Measurements from ENCODE around the gene PDE4B.
A peak's percentile ranks its signal among the peaks of the same experiment; 100 is the strongest.

PDE4B gene

DNA sequence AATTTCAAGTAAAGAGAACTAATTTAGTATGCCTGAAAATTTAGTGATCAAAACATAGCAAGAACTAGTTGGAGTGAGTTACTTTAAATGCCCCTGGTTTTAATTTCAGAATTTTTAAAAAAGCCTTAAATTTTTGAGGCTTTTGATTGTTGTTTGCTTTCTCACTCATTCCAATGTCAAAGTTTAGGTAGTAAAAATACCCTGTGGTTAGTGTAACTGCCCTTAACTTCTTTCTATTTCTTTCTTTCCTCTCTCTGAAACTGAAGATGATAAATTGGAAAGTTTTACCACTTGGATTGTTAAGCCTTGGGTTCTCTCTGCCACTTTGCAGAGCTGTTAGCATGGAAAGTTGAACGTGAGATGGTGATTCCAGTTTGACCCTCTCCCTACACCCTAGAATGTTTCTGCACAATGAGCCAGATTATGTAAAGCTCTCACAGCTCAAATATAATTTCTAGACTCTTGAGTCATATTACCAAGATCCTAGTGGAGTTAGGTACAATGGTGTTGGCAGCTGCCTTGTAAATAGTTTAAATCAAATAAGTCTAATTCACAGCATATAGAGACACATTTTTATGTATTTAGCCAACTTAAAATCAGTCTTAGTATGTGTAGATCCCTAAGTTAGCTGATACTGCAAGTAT is 548.9 kb downstream of the PDE4B start:
- Histone ChIP-seq H3K9ac (ENCODE audit: low read length in 5 of 5) (no peak overlapping the region), H3K36me3 (ENCODE audit: control insufficient read depth in 5 of 5, insufficient read depth in 5 of 5, low read length in 5 of 5) (no peaks in the 10 kb centered on the region), H3K27me3 (ENCODE audit: control insufficient read depth in 5 of 5, insufficient read depth in 4 of 5, low read length in 5 of 5) (no peaks in the 10 kb centered on the region), H3K9me3 (ENCODE audit: control insufficient read depth in 5 of 5, low read length in 5 of 5) (no peaks in the 10 kb centered on the region), H3K4me1 (ENCODE audit: control insufficient read depth in 5 of 5, insufficient read depth in 5 of 5, low read length in 5 of 5) (peaks cover 0 to 15% (median 7%) of the 10 kb centered on the region in 5 donors), H3K27ac (ENCODE audit: low read depth, low read length) (no peak overlapping the region), H3K4me3 (ENCODE audit: low read depth in 1 of 5, low read length in 5 of 5) (no peak overlapping the region)

DNA sequence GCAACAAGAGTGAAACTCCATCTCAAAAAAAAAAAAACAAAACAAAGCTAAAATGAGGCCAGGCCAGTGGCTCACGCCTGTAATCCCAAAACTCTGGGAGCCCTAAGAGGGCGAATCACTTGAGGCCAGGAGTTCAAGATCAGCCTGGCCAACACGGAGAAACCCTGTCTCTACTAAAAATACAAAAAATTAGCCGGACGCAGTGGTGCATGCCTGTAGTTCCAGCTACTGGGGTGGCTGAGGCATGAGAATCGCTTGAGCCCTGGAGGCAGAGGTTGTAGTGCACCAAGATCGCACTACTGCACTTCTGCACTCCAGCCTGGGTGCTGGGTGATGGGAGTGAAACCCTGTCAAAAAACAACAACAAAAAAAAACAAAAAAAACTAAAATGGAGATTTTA is 550.0 kb downstream of the PDE4B start:
- no peak overlapping the region for H3K27ac ChIP-seq (ENCODE audit: low read depth, low read length)

DNA sequence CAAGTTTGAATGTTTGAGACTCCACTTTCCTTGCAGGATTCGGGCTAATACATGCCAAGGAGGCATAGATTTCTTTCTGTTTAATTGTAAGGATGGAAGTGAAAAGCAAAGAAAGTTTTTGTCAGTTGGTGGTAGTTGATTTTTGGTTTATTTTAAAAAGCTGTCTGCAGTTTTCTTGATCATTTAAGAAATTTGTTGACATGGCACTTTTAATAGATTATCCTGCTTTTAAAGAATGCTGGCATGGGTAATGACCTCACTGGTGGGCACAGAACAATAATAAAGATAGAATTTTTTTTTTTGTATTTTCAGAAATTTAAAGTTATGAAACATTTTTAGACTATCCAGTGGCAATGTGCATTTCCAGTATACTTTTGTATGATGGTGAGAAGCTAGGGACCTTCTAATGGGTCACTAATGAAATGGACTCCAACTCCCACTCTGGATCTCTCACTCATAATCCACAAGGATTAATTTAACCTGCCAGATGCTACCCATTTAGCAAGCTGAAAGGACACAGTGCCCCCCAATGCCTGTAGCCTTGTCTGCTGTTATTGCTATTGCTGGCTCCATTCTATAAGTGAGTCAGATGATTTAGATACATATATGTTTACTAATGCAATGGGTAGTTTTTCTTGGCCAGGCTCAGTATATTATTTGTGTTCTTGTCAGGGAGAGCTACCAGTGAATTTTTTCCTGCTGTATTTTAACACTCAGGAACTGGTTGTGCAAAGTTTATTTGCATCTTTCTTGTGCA is 551.1 kb downstream of the PDE4B start:
- no peak overlapping the region for H3K9ac ChIP-seq (ENCODE audit: low read length in 5 of 5)
- H3K4me1 ChIP-seq (ENCODE audit: control insufficient read depth in 5 of 5, insufficient read depth in 5 of 5, low read length in 5 of 5): peaks cover 0 to 5% (median 0%) of the 10 kb centered on the region in 5 donors
- no peak overlapping the region for H3K27ac ChIP-seq (ENCODE audit: low read depth, low read length)
- H3K9me3 ChIP-seq (ENCODE audit: control insufficient read depth in 5 of 5, low read length in 5 of 5): no peaks in the 10 kb centered on the region
- no peaks in the 10 kb centered on the region for H3K36me3 ChIP-seq (ENCODE audit: control insufficient read depth in 5 of 5, insufficient read depth in 5 of 5, low read length in 5 of 5)
- H3K4me3 ChIP-seq (ENCODE audit: low read depth in 1 of 5, low read length in 5 of 5): no peak overlapping the region
- no peaks in the 10 kb centered on the region for H3K27me3 ChIP-seq (ENCODE audit: control insufficient read depth in 5 of 5, insufficient read depth in 4 of 5, low read length in 5 of 5)

More for the DNA sequence above, 550.0 kb downstream of the PDE4B start:
- H3K4me3 ChIP-seq (ENCODE audit: low read depth in 1 of 5, low read length in 5 of 5): no peak overlapping the region
- H3K9me3 ChIP-seq (ENCODE audit: control insufficient read depth in 5 of 5, low read length in 5 of 5): no peaks in the 10 kb centered on the region
- no peaks in the 10 kb centered on the region for H3K27me3 ChIP-seq (ENCODE audit: control insufficient read depth in 5 of 5, insufficient read depth in 4 of 5, low read length in 5 of 5)
- H3K4me1 ChIP-seq (ENCODE audit: control insufficient read depth in 5 of 5, insufficient read depth in 5 of 5, low read length in 5 of 5): peaks cover 0 to 5% (median 0%) of the 10 kb centered on the region in 5 donors
- no peaks in the 10 kb centered on the region for H3K36me3 ChIP-seq (ENCODE audit: control insufficient read depth in 5 of 5, insufficient read depth in 5 of 5, low read length in 5 of 5)
- H3K9ac ChIP-seq (ENCODE audit: low read length in 5 of 5): no peak overlapping the region

DNA sequence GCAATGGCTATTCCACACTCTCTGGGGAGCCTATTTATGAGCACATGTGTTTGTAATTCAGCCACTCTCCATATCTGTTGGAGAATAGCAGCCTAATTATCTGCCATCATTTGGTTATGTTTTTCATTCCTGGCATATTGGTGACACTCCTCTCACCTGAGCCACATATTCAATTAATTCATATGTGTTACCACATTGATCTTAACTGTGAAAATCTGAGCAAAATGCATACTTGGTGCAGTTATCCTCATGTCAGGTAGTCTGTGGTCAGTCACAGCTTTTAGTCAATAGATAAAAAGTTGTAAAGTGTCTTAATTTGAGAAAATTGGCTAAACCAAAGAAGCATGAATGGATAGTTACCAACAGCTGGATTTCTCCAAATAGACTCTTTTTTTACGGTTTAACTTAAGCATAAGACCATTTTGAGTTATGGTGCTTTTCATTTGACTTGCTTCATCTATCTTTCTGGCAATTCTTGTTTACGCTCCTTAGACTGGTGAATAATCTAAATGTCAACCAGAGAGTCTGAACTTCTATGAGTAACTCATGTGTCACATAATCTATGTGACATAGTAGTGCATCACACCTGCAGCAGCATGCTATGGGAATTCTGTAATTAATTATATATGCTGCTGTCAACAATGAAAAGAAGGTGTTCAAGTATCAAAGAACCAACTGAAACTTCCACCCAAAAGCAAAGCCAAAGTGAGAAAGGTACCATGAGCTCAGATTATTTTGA is 553.5 kb downstream of the PDE4B start:
- Histone ChIP-seq H3K9me3 (ENCODE audit: control insufficient read depth in 5 of 5, low read length in 5 of 5) (no peaks in the 10 kb centered on the region), H3K4me3 (ENCODE audit: low read depth in 1 of 5, low read length in 5 of 5) (no peak overlapping the region), H3K4me1 (ENCODE audit: control insufficient read depth in 5 of 5, insufficient read depth in 5 of 5, low read length in 5 of 5) (peaks cover 0 to 16% (median 3%) of the 10 kb centered on the region in 5 donors), H3K27ac (ENCODE audit: low read depth, low read length) (no peak overlapping the region), H3K9ac (ENCODE audit: low read length in 5 of 5) (no peak overlapping the region), H3K36me3 (ENCODE audit: control insufficient read depth in 5 of 5, insufficient read depth in 5 of 5, low read length in 5 of 5) (no peaks in the 10 kb centered on the region), H3K27me3 (ENCODE audit: control insufficient read depth in 5 of 5, insufficient read depth in 4 of 5, low read length in 5 of 5) (no peaks in the 10 kb centered on the region)

DNA sequence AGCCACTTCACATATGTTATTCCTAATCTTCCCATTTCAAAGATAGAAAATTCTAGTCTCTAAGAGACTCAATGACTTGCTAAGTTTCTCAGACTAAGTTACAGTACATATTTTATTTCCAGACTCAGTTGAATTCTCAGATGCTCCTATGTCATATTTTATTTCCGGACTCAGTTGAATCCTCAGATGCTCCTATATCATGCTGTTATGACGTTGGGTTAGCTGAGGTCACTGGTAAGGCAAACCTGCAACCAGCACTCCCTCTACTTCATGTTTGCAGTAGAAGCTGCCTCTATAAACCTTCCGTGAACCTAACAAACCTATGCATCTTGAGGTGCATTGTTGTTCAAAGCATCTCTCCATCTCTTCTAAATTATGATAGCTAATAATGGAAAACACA is 554.2 kb downstream of the PDE4B start:
- Histone ChIP-seq H3K36me3 (ENCODE audit: control insufficient read depth in 5 of 5, insufficient read depth in 5 of 5, low read length in 5 of 5) (no peaks in the 10 kb centered on the region), H3K4me3 (ENCODE audit: low read depth in 1 of 5, low read length in 5 of 5) (no peak overlapping the region), H3K9me3 (ENCODE audit: control insufficient read depth in 5 of 5, low read length in 5 of 5) (no peaks in the 10 kb centered on the region), H3K4me1 (ENCODE audit: control insufficient read depth in 5 of 5, insufficient read depth in 5 of 5, low read length in 5 of 5) (peaks cover 0 to 16% (median 4%) of the 10 kb centered on the region in 5 donors), H3K27me3 (ENCODE audit: control insufficient read depth in 5 of 5, insufficient read depth in 4 of 5, low read length in 5 of 5) (no peaks in the 10 kb centered on the region), H3K27ac (ENCODE audit: low read depth, low read length) (no peak overlapping the region), H3K9ac (ENCODE audit: low read length in 5 of 5) (no peak overlapping the region)

DNA sequence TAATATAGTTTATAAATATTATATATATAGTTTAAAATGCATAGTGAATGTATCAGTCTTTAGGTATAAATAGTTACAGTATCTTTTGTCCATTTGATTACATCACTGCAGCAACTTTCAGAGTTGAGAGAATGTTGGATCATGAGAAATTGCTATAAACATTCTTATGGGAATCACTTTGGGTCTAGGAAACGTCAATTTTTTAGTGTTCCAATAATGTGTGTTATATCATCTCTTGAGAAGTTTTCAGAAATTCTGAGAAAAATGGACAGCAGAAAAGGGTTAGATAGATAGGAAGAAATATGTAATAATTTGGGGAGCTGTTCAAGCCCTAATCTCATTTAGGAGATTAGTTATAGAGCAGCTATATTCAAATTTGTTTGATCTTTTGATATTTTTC is 556.1 kb downstream of the PDE4B start:
- Histone ChIP-seq H3K9me3 (ENCODE audit: control insufficient read depth in 5 of 5, low read length in 5 of 5) (no peaks in the 10 kb centered on the region), H3K4me3 (ENCODE audit: low read depth in 1 of 5, low read length in 5 of 5) (no peak overlapping the region), H3K4me1 (ENCODE audit: control insufficient read depth in 5 of 5, insufficient read depth in 5 of 5, low read length in 5 of 5) (peaks cover 0 to 35% (median 5%) of the 10 kb centered on the region in 5 donors), H3K36me3 (ENCODE audit: control insufficient read depth in 5 of 5, insufficient read depth in 5 of 5, low read length in 5 of 5) (no peaks in the 10 kb centered on the region), H3K27me3 (ENCODE audit: control insufficient read depth in 5 of 5, insufficient read depth in 4 of 5, low read length in 5 of 5) (no peaks in the 10 kb centered on the region), H3K9ac (ENCODE audit: low read length in 5 of 5) (no peak overlapping the region), H3K27ac (ENCODE audit: low read depth, low read length) (peak overlapping the region; percentile 14)

DNA sequence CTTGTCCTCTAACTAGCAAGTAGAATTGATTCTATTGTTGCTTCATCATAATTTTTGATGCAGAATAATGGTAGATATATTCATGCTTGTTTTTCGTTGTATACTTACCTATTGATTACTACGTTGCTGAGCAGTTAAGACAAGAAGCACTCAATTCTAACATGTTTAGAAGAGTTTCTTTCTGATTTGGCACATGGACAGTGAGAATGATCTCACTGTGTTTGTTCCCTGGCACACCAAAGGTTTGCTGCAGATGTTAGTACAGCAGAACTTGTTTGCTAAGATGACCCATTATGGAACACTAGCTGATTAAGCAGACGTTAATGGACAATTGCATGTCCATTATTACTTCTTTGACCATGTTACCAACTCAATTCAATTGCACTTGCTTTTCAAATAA is 556.5 kb downstream of the PDE4B start:
- H3K9me3 ChIP-seq (ENCODE audit: control insufficient read depth in 5 of 5, low read length in 5 of 5): no peaks in the 10 kb centered on the region
- H3K4me1 ChIP-seq (ENCODE audit: control insufficient read depth in 5 of 5, insufficient read depth in 5 of 5, low read length in 5 of 5): peaks cover 0 to 40% (median 5%) of the 10 kb centered on the region in 5 donors
- H3K36me3 ChIP-seq (ENCODE audit: control insufficient read depth in 5 of 5, insufficient read depth in 5 of 5, low read length in 5 of 5): no peaks in the 10 kb centered on the region
- H3K27me3 ChIP-seq (ENCODE audit: control insufficient read depth in 5 of 5, insufficient read depth in 4 of 5, low read length in 5 of 5): no peaks in the 10 kb centered on the region
- H3K9ac ChIP-seq (ENCODE audit: low read length in 5 of 5): no peak overlapping the region
- H3K4me3 ChIP-seq (ENCODE audit: low read depth in 1 of 5, low read length in 5 of 5): no peak overlapping the region
- peak overlapping the region; percentile 54 for H3K27ac ChIP-seq (ENCODE audit: low read depth, low read length)

DNA sequence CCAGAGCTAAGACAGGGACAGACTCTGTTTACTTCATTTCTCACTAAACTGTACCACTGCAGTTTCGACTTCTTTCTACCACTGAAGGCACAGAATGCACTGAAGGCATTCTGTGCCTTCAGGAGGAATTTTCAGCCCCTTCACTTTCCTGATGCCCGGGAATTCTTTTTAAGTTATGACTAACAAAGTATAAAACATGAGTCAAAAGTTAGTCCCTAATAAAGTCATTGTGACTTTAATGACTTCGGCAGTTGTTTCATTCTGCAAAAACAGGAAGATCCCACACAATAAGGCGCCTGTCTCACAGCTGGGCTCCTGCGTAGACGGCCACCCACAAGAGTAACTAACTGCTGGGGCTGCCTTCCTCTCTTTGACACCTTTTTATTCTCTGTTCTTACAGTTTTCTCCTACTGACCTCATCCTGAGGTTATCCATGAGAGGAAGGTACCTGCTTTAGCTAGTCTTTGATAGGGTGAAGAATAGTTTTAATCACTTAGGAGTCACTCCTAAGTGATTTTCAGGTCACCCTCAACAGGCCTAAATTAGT is 557.4 kb downstream of the PDE4B start:
- H3K36me3 ChIP-seq (ENCODE audit: control insufficient read depth in 5 of 5, insufficient read depth in 5 of 5, low read length in 5 of 5): no peaks in the 10 kb centered on the region
- H3K9ac ChIP-seq (ENCODE audit: low read length in 5 of 5): peak overlapping the region in 1 of 5 donors; percentile 40
- no peaks in the 10 kb centered on the region for H3K9me3 ChIP-seq (ENCODE audit: control insufficient read depth in 5 of 5, low read length in 5 of 5)
- H3K4me1 ChIP-seq (ENCODE audit: control insufficient read depth in 5 of 5, insufficient read depth in 5 of 5, low read length in 5 of 5): peaks cover 0 to 46% (median 5%) of the 10 kb centered on the region in 5 donors
- H3K4me3 ChIP-seq (ENCODE audit: low read depth in 1 of 5, low read length in 5 of 5): peak overlapping the region in 1 of 5 donors; percentile 16
- H3K27me3 ChIP-seq (ENCODE audit: control insufficient read depth in 5 of 5, insufficient read depth in 4 of 5, low read length in 5 of 5): no peaks in the 10 kb centered on the region
- H3K27ac ChIP-seq (ENCODE audit: low read depth, low read length): peak overlapping the region; percentile 54

DNA sequence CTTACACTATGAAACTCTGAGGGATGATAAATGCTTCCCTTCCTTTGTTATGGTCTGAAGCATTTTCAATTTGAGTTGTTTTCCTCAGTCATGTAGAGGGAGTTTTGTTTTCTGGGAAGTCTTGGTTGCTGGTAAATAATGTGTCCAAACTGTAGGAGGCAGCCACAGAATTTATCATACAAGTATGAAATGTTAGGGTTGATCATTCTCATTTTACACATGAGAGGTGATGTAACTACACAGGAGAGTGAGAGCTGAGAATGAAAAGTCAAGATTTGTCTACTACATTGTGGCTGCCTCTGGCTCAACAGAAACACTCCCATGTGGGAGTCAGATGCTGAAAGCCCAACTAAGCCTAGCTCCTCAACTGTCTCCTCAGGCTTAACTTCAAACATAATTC is 558.8 kb downstream of the PDE4B start:
- H3K9me3 ChIP-seq (ENCODE audit: control insufficient read depth in 5 of 5, low read length in 5 of 5): no peaks in the 10 kb centered on the region
- no peak overlapping the region for H3K4me3 ChIP-seq (ENCODE audit: low read depth in 1 of 5, low read length in 5 of 5)
- H3K27me3 ChIP-seq (ENCODE audit: control insufficient read depth in 5 of 5, insufficient read depth in 4 of 5, low read length in 5 of 5): no peaks in the 10 kb centered on the region
- peak overlapping the region; percentile 54 for H3K27ac ChIP-seq (ENCODE audit: low read depth, low read length)
- H3K9ac ChIP-seq (ENCODE audit: low read length in 5 of 5): no peak overlapping the region
- peaks cover 0 to 2% (median 0%) of the 10 kb centered on the region in 5 donors for H3K36me3 ChIP-seq (ENCODE audit: control insufficient read depth in 5 of 5, insufficient read depth in 5 of 5, low read length in 5 of 5)
- peaks cover 0 to 46% (median 5%) of the 10 kb centered on the region in 5 donors for H3K4me1 ChIP-seq (ENCODE audit: control insufficient read depth in 5 of 5, insufficient read depth in 5 of 5, low read length in 5 of 5)
